HG02610 (cell line): ENCODE data around the gene PTPRK.

Experiments used
- ATAC-seq: cut with Tn5 transposase; IDR thresholded peaks from one replicate; pipeline ENCODE4 v1.9.1; 2021; ENCODE audit warnings: mild to moderate bottlenecking, moderate library complexity; ENCODE audit not compliant: unreplicated experiment

PTPRK gene

DNA sequence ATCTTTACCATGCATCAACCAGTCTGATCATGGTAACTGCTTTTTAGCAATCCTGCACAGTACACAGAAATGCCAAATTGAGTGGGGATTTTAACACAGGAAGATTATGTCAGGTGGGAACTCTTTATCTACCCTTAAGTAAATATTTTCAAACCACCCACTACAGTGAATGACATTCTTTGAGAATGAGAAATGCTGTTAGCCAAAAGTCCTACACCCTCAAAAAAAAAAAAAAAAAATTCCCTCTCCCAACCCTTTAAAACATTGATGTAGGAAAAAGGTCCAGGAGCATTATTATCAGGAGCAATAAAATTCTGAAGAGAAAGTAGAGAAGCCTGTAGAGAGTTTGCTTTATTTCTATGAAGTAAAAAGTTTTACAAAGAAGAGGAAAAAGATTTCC lies 312.3 kb downstream of the PTPRK start:
- no peak for ATAC-seq

DNA sequence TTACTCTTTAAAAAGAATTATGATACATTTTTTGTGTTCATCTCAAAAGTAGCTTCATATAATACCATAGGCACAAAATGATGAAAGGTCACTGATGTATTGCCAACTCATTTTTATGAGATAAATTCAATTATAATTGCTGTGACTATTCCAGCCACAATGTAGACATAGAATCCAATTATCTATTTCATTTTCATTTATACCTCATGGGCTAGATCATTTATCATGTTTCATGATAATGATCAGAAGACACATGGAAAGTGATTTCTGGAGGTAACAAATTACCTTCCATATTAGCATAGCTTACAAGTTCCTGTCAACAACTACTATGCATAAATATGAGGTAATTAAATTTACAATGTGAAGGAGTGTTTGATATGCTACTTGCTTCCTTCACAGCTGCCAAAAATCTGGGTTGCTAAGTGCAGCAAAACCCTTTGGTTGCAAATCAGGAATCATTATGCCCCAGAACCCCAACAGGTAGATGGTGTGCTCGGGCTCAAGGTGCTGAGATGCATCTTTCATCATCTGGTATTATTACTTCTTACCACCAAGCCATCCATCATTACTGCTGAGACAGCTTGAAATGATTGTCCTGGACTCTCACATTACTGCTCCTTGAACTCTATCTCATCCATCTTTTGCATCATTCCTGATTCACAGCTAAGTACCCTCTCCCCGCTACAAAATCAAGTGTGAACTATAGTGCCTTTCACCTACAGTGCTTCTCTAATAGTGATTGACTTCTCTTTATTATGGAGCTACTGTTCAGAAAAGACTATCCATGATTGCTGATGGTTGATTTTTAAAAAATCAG lies 313.6 kb downstream of the PTPRK start:
- no peak for ATAC-seq

DNA sequence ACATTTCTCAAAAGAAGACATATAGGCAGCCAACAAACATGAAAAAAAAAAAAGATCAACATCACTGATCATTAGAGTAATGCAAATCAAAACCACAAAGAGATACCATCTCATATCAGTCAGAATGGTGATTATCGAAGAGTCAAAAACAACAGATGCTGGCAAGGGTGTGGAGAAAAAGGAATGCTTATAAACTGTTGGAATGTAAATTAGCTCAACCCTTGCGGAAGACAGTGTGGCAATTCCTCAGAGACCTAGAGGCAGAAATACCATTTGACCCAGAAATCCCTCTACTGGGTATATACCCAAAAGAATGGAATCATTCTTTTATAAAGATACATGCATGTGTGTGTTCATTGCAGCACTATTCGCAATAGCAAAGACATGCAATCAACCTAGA lies 315.8 kb downstream of the PTPRK start:
- no peak for ATAC-seq

DNA sequence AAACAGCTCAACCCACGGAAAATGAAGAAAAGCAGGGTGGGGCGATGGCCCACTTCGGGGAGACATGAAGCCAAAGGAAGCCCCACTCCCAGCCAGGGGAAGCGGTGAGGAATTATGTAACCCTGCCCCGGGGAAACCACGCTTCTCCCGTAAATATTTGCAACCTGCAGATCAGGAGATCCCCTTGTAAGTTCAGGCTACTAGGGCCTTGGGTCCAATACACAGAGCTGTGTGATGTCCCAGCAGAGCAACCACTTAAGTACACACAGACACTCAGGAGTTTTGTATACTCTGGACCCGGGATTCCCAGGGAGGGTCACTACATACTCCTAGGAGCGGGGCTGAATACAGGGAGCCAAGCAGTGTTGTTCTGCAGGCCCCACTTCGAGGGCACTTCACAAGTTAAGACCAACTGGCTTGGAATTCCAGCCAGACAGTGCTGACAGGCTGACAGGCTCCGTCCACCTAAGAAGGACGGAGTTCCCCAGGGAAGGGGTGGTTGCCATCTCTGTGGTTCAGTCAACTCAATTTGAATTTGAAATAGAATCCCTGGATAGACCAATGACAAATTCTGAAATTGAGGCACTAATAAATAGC lies 318.1 kb downstream of the PTPRK start:
- ATAC-seq: no peak

DNA sequence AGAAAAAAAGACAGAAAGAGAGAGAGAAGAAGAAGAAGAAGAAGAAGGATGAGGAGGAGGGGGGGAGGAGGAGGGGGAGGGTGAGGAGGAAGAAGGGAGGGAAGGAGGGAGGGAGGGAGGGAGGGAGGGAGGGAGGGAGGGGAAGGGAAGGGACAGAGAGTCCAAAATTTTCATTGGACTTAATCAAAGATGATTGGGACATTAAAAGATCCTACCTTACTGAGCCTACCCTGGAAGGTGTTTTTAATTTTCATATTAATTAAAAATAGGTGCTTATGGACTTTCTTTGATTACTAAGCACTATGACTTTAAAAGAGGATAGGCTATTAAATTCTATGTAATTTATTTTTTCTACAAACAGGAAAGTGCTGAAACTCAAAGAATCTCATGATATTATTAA lies 319.6 kb downstream of the PTPRK start:
- no peak for ATAC-seq

DNA sequence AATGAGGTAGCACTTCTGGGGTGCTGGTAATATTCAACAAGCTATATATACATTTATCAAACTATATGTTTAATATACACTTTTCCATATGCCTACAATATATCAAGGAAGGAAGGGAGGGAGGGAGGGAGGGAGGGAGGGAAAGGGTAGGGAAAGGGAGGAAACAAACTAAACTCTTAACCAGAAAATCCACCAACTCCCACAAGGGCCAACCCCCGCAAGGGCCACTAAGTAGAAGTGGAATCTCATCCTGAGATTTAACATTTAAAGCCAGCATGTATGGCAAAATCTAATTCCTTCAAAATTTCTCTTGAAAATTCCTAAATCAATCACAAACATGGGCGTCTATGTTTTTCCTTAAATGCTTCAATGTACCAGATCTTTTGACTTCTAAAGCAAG lies 320.9 kb downstream of the PTPRK start:
- no peak for ATAC-seq

- no peak for ATAC-seq
These were observed 327.4 kb downstream of the PTPRK start for GRCh38 chr6:128192972-128193371.

DNA sequence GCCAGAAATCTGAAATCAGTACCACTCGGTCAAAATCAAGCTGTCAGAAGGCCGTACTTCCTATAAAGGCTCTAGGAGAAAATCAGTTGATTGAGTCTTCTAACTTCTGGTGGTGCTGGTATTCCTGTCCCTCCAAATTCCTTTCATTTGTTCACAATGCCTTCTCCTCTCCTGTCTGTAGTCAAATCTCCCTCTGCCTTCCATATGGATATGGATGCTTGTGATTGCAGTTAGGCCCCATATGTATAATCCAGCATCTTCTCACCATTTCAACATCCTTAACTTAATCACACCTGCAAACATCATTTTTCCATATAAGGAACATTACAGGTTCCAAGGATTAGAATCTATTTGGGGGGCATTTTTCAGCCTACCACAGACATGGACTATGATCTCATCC lies 331.7 kb downstream of the PTPRK start:
- ATAC-seq: no peak

DNA sequence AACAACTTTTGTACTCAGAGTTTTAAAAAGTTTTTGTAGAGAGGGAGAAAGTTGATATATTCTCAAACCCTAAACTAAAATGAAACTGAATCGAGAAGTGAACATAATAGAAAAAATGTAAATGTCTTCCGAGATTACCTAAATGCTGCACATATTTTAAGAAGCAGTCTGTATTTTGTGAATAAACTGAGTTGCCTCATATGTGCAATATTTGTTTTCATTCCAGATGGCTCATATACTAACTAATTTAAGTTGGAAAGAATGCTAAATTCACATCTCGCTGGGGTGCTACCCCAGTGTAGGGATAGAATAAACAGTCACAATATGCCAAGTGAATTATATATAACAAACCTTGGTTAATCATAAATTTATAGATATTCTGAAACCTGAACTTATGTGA lies 333.7 kb downstream of the PTPRK start:
- no peak for ATAC-seq

GRCh38 chr6:128179876-128180438 lies 340.4 kb downstream of the PTPRK start:
- no peak for ATAC-seq

- no peak for ATAC-seq
These were observed 345.7 kb downstream of the PTPRK start for GRCh38 chr6:128174724-128175123.

- no peak for ATAC-seq
These were observed 347.4 kb downstream of the PTPRK start for GRCh38 chr6:128172752-128173682.

DNA sequence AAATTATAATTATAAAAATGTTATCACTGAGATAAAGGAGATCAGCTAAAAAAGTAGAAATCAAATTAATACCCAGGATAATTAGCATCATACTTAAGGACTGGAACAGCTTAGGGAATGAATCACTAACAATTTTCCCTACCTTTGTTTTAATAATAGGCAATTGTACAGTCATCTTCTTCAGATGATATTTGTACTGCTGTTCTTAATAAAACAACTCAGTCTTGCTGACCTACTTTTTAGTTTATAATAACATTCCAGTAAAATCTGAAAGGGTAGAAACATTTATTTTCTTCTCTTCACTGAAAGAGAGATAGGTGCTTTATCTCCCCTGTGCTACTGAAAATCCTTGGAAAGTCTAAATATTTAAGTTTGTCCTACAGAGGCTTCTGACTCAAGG lies 348.3 kb downstream of the PTPRK start:
- no peak for ATAC-seq

- no peak for ATAC-seq
These were observed 349.2 kb downstream of the PTPRK start for GRCh38 chr6:128171182-128171581.

- no peak for ATAC-seq
These were observed 352.2 kb downstream of the PTPRK start for GRCh38 chr6:128168244-128168643.

GRCh38 chr6:128167552-128167951 lies 352.8 kb downstream of the PTPRK start:
- no peak for ATAC-seq

GRCh38 chr6:128164254-128164653 lies 356.1 kb downstream of the PTPRK start:
- ATAC-seq: no peak

DNA sequence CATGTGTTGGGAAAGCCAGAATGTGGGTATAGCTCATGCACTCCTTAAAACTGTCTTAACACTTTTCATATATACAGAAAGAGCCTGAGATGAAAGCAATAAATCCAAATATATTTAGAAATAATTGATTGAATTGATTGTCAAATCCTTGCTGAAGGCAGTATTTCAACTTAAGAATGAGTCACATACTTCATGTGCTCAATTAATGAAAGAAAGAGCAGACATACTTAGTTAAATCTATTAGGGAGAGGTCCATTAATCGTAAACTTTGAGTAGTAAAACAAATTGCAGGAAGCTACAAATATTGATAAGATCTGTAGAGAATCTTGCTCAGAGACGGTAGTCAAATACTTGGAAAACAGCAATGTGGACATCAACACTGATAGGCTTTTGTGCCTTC lies 358.0 kb downstream of the PTPRK start:
- no peak for ATAC-seq

DNA sequence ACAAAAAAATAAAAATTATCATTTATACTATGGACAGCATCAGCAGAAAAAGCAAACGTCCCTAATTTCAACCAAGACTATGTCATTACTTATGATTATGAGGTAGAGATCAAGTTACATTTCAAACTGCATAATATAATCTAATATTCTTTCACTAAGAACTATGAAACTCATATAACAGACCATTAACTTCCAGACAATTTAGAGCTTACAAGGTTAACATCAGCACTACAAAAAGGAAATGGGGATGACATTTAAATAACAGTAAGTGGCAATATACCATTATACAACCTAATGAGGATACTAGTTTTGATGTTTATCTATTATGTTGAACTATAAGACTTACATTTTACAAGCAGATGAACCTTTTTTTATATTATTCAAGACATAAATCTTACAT lies 358.6 kb downstream of the PTPRK start:
- ATAC-seq: no peak

- ATAC-seq: no peak
These were observed 359.1 kb downstream of the PTPRK start for GRCh38 chr6:128161263-128161662.

DNA sequence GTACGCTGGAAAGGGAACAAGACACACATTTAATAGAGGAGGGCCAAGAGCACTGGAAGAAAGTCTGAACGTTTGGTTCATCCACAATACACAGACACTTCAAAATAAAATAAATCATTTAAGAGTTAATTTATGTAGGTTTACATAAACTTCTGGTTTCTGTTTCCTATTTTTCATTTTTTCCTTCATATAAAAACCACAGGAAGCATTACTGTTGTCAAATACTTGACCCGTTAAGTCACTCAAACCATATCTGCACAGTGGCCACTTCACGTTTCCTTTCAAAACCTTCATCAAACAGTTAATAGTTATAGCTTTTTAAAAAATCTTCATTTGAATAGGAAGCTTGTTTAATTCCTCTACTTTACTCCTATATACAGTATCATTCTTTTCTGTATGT lies 361.9 kb downstream of the PTPRK start:
- ATAC-seq: no peak
